HFF-Myc (cell line): ENCODE measurements around the gene ZNF670.
"Not testable (repeated sequence)": the region's sequence is repeated elsewhere in the genome, so short reads cannot be mapped to it uniquely, and the experiment has no call there.

ENCODE experiments used
- DNase-seq: peaks from one replicate; pipeline ENCODE4 v3.0.0-alpha.2; 2011; ENCODE audit warnings: low read depth; ENCODE audit errors: extremely low read depth
- H3K4me3 ChIP-seq: replicated peaks from 2 replicates; pipeline ENCODE4 v1.5.1; 2011; ENCODE audit warnings: low read depth, mild to moderate bottlenecking, control low read depth, low read length
- CTCF ChIP-seq: IDR thresholded peaks from 2 replicates; pipeline ENCODE4 v1.5.1; 2012; ENCODE audit warnings: mild to moderate bottlenecking, low read depth, low read length, control low read depth; ENCODE audit errors: missing control alignments

The ZNF670 gene

GRCh38 chr1:247078258-247079140, at the start of gene ZNF670:
Gene ZNF670, minus strand, starts transcription at chr1:247078811. Its CDS starts 215 bp downstream, at chr1:247078596.
- no peak for TF ChIP-seq CTCF
- H3K4me3 ChIP-seq, result peak within 1 kb of the TSS; percentile 84
- peak; percentile 87 for DNase-seq

DNA sequence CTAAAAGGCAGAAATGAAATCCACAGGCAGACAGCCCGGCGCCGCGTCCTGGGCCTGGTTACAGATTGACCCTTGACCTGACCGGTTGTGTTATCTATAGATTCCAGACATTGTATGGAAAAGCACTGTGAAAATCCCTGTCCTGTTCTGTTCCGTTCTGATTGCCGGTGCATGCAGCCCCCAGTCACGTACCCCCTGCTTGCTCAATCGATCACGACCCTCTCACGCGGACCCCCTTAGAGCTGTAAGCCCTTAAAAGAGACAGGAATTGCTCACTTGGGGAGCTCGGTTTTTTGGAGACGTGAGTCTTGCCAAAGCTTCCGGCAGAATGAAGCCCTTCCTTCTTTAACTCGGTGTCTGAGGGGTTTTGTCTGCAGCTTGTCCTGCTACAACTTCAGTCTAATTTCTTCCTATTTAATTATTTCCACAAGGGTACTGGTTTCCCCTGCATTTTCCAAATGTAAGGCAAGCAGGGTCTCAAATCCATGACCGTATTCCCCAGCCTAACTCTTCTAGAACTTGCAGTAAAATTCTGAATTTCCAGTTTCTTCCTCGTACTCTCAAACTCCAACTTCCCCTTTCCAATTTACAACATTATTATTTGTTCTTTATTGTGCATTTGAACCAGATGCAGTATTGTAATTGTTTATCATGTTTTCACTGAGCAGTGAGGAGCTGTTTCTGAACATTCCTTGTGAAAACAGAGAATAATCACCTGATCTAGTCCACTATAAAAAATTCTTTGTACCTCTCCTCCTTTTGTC, 49.1 kb upstream of the ZNF670 start:
- DNase-seq, result not testable (repeated sequence)
- peak overlapping the region; percentile 36 for H3K4me3 ChIP-seq

DNA sequence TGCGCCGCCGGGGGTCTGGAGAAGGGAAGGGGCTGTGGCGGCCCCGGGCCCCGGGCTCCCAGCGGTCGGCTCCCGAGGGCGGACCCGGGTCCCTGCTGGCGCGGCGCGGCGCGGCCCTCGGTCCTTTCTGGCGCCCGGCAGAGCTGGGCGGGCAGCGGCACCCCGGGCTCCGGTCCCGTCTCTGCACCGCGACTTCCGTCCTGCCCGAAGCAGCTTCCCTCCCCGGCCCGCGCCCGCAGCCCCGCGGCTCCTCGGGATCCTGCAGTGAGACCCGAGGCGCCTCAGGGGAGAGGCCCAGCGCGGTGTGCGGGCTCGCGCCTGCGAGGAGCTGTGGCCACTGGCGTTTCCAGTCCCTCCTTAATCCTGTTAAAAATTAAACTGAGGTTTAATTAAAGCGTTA, 48.0 kb upstream of the ZNF670 start:
- DNase-seq, result not testable (repeated sequence)

GRCh38 chr1:247126166-247126565, 47.6 kb upstream of the ZNF670 start:
- not testable (repeated sequence) for DNase-seq, H3K4me3 ChIP-seq

More for the DNA sequence above, 48.0 kb upstream of the ZNF670 start:
- not testable (repeated sequence) for H3K4me3 ChIP-seq

DNA sequence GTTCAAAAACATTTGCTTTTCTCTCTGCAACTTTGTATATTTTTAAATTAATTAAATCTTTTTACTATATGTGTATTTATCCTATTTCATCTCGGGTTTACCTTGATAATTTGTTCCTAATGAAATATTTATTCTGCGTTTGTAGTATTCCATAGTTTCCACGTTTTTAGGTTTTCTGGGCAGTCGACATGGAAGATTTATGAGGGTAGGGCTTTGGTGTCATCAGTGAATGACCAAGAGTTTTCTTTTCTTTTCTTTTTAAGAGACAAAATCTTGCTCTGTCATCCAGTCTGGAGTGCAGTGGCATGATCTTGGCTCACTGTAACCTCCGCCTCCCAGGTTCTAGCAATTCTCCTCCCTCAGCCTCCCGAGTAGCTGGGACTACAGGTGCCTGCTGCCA, 42.8 kb upstream of the ZNF670 start:
- H3K4me3 ChIP-seq, result no peak overlapping the region
- no peak for TF ChIP-seq CTCF
- no peak for DNase-seq

GRCh38 chr1:247120408-247120668, 41.7 kb upstream of the ZNF670 start:
- not testable (repeated sequence) for DNase-seq, H3K4me3 ChIP-seq

- H3K4me3 ChIP-seq, result no peak overlapping the region
- DNase-seq, result no peak
- TF ChIP-seq CTCF, result no peak
Observed at GRCh38 chr1:247119600-247120407, 41.2 kb upstream of the ZNF670 start.

GRCh38 chr1:247118946-247119446, 40.4 kb upstream of the ZNF670 start:
- TF ChIP-seq CTCF, result peak; percentile 22
- no peak overlapping the region for H3K4me3 ChIP-seq
- DNase-seq, result no peak
